ENCODE data around the gene AMN1. TPM values are rescaled to one million over a fixed set of nuclear protein-coding genes. Genes with fewer than 3 reads are reported as not detected.

AMN1 gene
- total RNA-seq, 2 experiments from 2014 or later, result 12.6 to 20.1 TPM

GRCh38 chr12:31752450-31752849, 23.6 kb upstream of the AMN1 start:
- peaks cover 18% of the 10 kb centered on the region; the same call in 1 of the 2 replicates for H3K9me3 ChIP-seq (ENCODE audit: low read length)
- BruUV-seq (replicated peaks), result no TSS peak
- no peaks in the 10 kb centered on the region for H3K79me2 ChIP-seq (ENCODE audit: insufficient read depth, low read depth, low read length)
- ChIA-PET POLR2A (interaction anchor here (0.5 to 1.3 kb wide), 3 partner anchors 10 to 419 kb away, joined by 3 read pairs; no protein-coding TSS in a partner anchor), CTCF (ENCODE audit: unreplicated experiment) (no interaction called here)
- H3K4me1 ChIP-seq (ENCODE audit: insufficient read depth, low read length, poor library complexity, severe bottlenecking), result peaks cover 51% of the 10 kb centered on the region
- no peaks in the 10 kb centered on the region for H3K9me2 ChIP-seq (ENCODE audit: insufficient read depth, low read length)
- H3K4me2 ChIP-seq (ENCODE audit: low read length), result peak overlapping the region; percentile 57
- H4K20me1 ChIP-seq (ENCODE audit: insufficient read depth, low read length), result no peaks in the 10 kb centered on the region
- H3K27ac ChIP-seq (ENCODE audit: low read depth, low read length, poor library complexity, severe bottlenecking), result peak overlapping the region; percentile 58
- H2AFZ ChIP-seq (ENCODE audit: low read length), result peak overlapping the region; percentile 87
- peaks cover 5% of the 10 kb centered on the region for H3K36me3 ChIP-seq (ENCODE audit: insufficient read depth, low read length)
- peak overlapping the region; percentile 17 for H3K4me3 ChIP-seq (ENCODE audit: low read depth, low read length, poor library complexity, severe bottlenecking)
- DNase-seq (ENCODE audit: low spot score), result peak; percentile 53
- TF ChIP-seq CTCF (conservative IDR thresholded peaks at IDR 0.05; ENCODE audit: low read length) (no peak), EZH2phosphoT487 (IDR thresholded peaks at IDR 0.05; ENCODE audit: borderline replicate concordance, low read depth, low read length) (no peak)
- intact Hi-C loops (cut with micrococcal nuclease; ENCODE audit: unreplicated experiment), result loop anchor here (1.0 kb wide), 1 partner anchor 8 kb away; no protein-coding TSS in a partner anchor

GRCh38 chr12:31751085-31751484, 22.3 kb upstream of the AMN1 start:
- CTCF ChIA-PET (ENCODE audit: unreplicated experiment), result interaction anchor here (0.6 kb wide), 1 partner anchor 24 kb away, joined by 3 read pairs; no protein-coding TSS in a partner anchor
- peak overlapping the region; percentile 58 for H3K27ac ChIP-seq (ENCODE audit: low read depth, low read length, poor library complexity, severe bottlenecking)
- intact Hi-C loops (cut with micrococcal nuclease; ENCODE audit: unreplicated experiment), result no loop called here
- DNase-seq (ENCODE audit: low spot score), result no peak
- H3K9me2 ChIP-seq (ENCODE audit: insufficient read depth, low read length), result no peaks in the 10 kb centered on the region
- H4K20me1 ChIP-seq (ENCODE audit: insufficient read depth, low read length), result no peaks in the 10 kb centered on the region
- peak overlapping the region; percentile 87; the same call in 1 of the 2 replicates for H2AFZ ChIP-seq (ENCODE audit: low read length)
- peaks cover 5% of the 10 kb centered on the region for H3K36me3 ChIP-seq (ENCODE audit: insufficient read depth, low read length)
- POLR2A ChIA-PET, result interaction anchor here (0.6 to 1.5 kb wide), 4 partner anchors 10 to 287 kb away, joined by 3 to 6 read pairs (median 4); no protein-coding TSS in a partner anchor
- no peak for TF ChIP-seq CTCF (conservative IDR thresholded peaks at IDR 0.05; ENCODE audit: low read length)
- TF ChIP-seq EZH2phosphoT487 (IDR thresholded peaks at IDR 0.05; ENCODE audit: borderline replicate concordance, low read depth, low read length), result no peak
- no TSS peak for BruUV-seq (replicated peaks)
- peaks cover 18% of the 10 kb centered on the region; the same call in 1 of the 2 replicates for H3K9me3 ChIP-seq (ENCODE audit: low read length)
- H3K79me2 ChIP-seq (ENCODE audit: insufficient read depth, low read depth, low read length), result no peaks in the 10 kb centered on the region
- peak overlapping the region; percentile 57 for H3K4me2 ChIP-seq (ENCODE audit: low read length)
- peaks cover 65% of the 10 kb centered on the region for H3K4me1 ChIP-seq (ENCODE audit: insufficient read depth, low read length, poor library complexity, severe bottlenecking)
- H3K4me3 ChIP-seq (ENCODE audit: low read depth, low read length, poor library complexity, severe bottlenecking), result no peak overlapping the region

- Histone ChIP-seq H3K9me3 (ENCODE audit: low read length) (peaks cover 18% of the 10 kb centered on the region; the same call in 1 of the 2 replicates), H3K27ac (ENCODE audit: low read depth, low read length, poor library complexity, severe bottlenecking) (peak overlapping the region; percentile 58), H3K4me1 (ENCODE audit: insufficient read depth, low read length, poor library complexity, severe bottlenecking) (peaks cover 69% of the 10 kb centered on the region), H3K79me2 (ENCODE audit: insufficient read depth, low read depth, low read length) (no peaks in the 10 kb centered on the region), H3K4me2 (ENCODE audit: low read length) (peak overlapping the region; percentile 57), H2AFZ (ENCODE audit: low read length) (peak overlapping the region; percentile 87; the same call in 1 of the 2 replicates), H3K4me3 (ENCODE audit: low read depth, low read length, poor library complexity, severe bottlenecking) (no peak overlapping the region), H4K20me1 (ENCODE audit: insufficient read depth, low read length) (no peaks in the 10 kb centered on the region), H3K9me2 (ENCODE audit: insufficient read depth, low read length) (no peaks in the 10 kb centered on the region), H3K36me3 (ENCODE audit: insufficient read depth, low read length) (peaks cover 5% of the 10 kb centered on the region)
- no peak for DNase-seq (ENCODE audit: low spot score)
- intact Hi-C loops (cut with micrococcal nuclease; ENCODE audit: unreplicated experiment), result no loop called here
- no TSS peak for BruUV-seq (replicated peaks)
- TF ChIP-seq EZH2phosphoT487 (IDR thresholded peaks at IDR 0.05; ENCODE audit: borderline replicate concordance, low read depth, low read length) (no peak), CTCF (conservative IDR thresholded peaks at IDR 0.05; ENCODE audit: low read length) (no peak)
- POLR2A ChIA-PET, result interaction anchor here (0.6 to 1.5 kb wide), 2 partner anchors 10 to 288 kb away, joined by 5 to 6 read pairs; no protein-coding TSS in a partner anchor
- CTCF ChIA-PET (ENCODE audit: unreplicated experiment), result interaction anchor here (0.6 kb wide), 1 partner anchor 24 kb away, joined by 3 read pairs; no protein-coding TSS in a partner anchor
Measured at GRCh38 chr12:31750747-31751039, 21.9 kb upstream of the AMN1 start.
